ENCODE measurements around the gene TLK2.
"Not testable (repeated sequence)": the region's sequence is repeated elsewhere in the genome, so short reads cannot be mapped to it uniquely, and the experiment has no call there.

- not testable (repeated sequence) for TF ChIP-seq CTCF (IDR thresholded peaks at IDR 0.05); MAX (CRISPR knock-in tag; IDR thresholded peaks at IDR 0.05); OVOL2 (CRISPR knock-in tag; IDR thresholded peaks at IDR 0.05; ENCODE audit: borderline replicate concordance); ATF2 (CRISPR knock-in tag; IDR thresholded peaks at IDR 0.05; ENCODE audit: borderline replicate concordance, low read depth); MXD4 (CRISPR knock-in tag; IDR thresholded peaks at IDR 0.05; ENCODE audit: borderline replicate concordance)
These were observed 14.2 kb upstream of the TLK2 start for GRCh38 chr17:62464422-62464821.
